Measurements from ENCODE around the gene CSE1L.

CSE1L gene

GRCh38 chr20:49140411-49140810 lies 94.3 kb downstream of the CSE1L start:
- no peak overlapping the region for H3K4me3 ChIP-seq (ENCODE audit: low read depth, low read length)
- no peak for DNase-seq (ENCODE audit: low read depth)
- no peak for TF ChIP-seq CTCF (IDR thresholded peaks at IDR 0.05; ENCODE audit: low read depth, low read length, missing control alignments)

- TF ChIP-seq CTCF (IDR thresholded peaks at IDR 0.05; ENCODE audit: low read depth, low read length, missing control alignments), result no peak
- DNase-seq (ENCODE audit: low read depth), result no peak
- no peak overlapping the region for H3K4me3 ChIP-seq (ENCODE audit: low read depth, low read length)
Measured at GRCh38 chr20:49140834-49141233, 94.7 kb downstream of the CSE1L start.

Data from GM12864 (cell line).